Glutamatergic neuron (in vitro differentiated cells): ENCODE results near the gene GLMP. TPM values are rescaled to one million over a fixed set of nuclear protein-coding genes. Genes with fewer than 3 reads are reported as not detected.
A peak's percentile ranks its signal among the peaks of the same experiment; 100 is the strongest.

Source experiments
- DNase-seq: peaks from one replicate; pipeline ENCODE4 v3.0.0; 2022
- H3K27ac Mint-ChIP-seq: one replicate; pipeline ENCODE4 v1.8.0; 2020; ENCODE audit warnings: mild to moderate bottlenecking, mixed read lengths, inconsistent platforms; ENCODE audit not compliant: unreplicated experiment
- H3K27me3 Mint-ChIP-seq: one replicate; pipeline ENCODE4 v1.8.0; 2020; ENCODE audit warnings: mild to moderate bottlenecking, moderate library complexity, mixed read lengths, inconsistent platforms; ENCODE audit not compliant: unreplicated experiment
- H3K36me3 Mint-ChIP-seq: one replicate; pipeline ENCODE4 v1.8.0; 2020; ENCODE audit warnings: mild to moderate bottlenecking, mixed read lengths, inconsistent platforms; ENCODE audit not compliant: unreplicated experiment
- H3K4me1 Mint-ChIP-seq: one replicate; pipeline ENCODE4 v1.8.0; 2020; ENCODE audit warnings: mild to moderate bottlenecking, low read depth, mixed read lengths, inconsistent platforms; ENCODE audit not compliant: unreplicated experiment
- H3K4me3 Mint-ChIP-seq: one replicate; pipeline ENCODE4 v1.8.0; 2020; ENCODE audit warnings: mild to moderate bottlenecking, mixed read lengths, inconsistent platforms; ENCODE audit not compliant: unreplicated experiment
- H3K9me3 Mint-ChIP-seq: one replicate; pipeline ENCODE4 v1.8.0; 2020; ENCODE audit warnings: mild to moderate bottlenecking, moderate library complexity, mixed read lengths, inconsistent platforms; ENCODE audit not compliant: unreplicated experiment
- total RNA-seq: library from RNA; stranded (reverse); fragmentation: NEBNext Ultra II Directional; extraction: Animal tissue kit (Norgen Biotek cat#: 25700); gene quantifications from one replicate; pipeline ENCODE4 v1.2.1, GENCODE V29; 2021; ENCODE audit not compliant: unreplicated experiment
- TF ChIP-seq, protein P1 (sequence below): fragments of 200-600 bp; sonication (generic); IDR thresholded peaks from one replicate; pipeline ENCODE4 v1.5.0; 2021; ENCODE audit not compliant: partially characterized antibody, unreplicated experiment

The GLMP gene
- total RNA-seq, 1 donor from 2014 or later: 35.4 TPM

GRCh38 chr1:156247460-156248322 is 47.8 kb downstream of the GLMP start, which contains the start of gene PAQR6:
TSS of gene PAQR6 (minus strand) at chr1:156248056. CDS start at chr1:156246731, 1,325 bp downstream.
- peaks cover 20% of the 10 kb centered on the region for H3K27me3 Mint-ChIP-seq
- no peak within 1 kb of the TSS for H3K27ac Mint-ChIP-seq
- H3K4me1 Mint-ChIP-seq: peaks cover 24% of the 10 kb centered on the region
- peaks cover 10% of the 10 kb centered on the region for H3K9me3 Mint-ChIP-seq
- H3K36me3 Mint-ChIP-seq: no peaks in the 10 kb centered on the region
- TF ChIP-seq, protein P1, sequence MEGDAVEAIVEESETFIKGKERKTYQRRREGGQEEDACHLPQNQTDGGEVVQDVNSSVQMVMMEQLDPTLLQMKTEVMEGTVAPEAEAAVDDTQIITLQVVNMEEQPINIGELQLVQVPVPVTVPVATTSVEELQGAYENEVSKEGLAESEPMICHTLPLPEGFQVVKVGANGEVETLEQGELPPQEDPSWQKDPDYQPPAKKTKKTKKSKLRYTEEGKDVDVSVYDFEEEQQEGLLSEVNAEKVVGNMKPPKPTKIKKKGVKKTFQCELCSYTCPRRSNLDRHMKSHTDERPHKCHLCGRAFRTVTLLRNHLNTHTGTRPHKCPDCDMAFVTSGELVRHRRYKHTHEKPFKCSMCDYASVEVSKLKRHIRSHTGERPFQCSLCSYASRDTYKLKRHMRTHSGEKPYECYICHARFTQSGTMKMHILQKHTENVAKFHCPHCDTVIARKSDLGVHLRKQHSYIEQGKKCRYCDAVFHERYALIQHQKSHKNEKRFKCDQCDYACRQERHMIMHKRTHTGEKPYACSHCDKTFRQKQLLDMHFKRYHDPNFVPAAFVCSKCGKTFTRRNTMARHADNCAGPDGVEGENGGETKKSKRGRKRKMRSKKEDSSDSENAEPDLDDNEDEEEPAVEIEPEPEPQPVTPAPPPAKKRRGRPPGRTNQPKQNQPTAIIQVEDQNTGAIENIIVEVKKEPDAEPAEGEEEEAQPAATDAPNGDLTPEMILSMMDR: no peak
- H3K4me3 Mint-ChIP-seq: no peak within 1 kb of the TSS
- peak; percentile 30 for DNase-seq

DNA sequence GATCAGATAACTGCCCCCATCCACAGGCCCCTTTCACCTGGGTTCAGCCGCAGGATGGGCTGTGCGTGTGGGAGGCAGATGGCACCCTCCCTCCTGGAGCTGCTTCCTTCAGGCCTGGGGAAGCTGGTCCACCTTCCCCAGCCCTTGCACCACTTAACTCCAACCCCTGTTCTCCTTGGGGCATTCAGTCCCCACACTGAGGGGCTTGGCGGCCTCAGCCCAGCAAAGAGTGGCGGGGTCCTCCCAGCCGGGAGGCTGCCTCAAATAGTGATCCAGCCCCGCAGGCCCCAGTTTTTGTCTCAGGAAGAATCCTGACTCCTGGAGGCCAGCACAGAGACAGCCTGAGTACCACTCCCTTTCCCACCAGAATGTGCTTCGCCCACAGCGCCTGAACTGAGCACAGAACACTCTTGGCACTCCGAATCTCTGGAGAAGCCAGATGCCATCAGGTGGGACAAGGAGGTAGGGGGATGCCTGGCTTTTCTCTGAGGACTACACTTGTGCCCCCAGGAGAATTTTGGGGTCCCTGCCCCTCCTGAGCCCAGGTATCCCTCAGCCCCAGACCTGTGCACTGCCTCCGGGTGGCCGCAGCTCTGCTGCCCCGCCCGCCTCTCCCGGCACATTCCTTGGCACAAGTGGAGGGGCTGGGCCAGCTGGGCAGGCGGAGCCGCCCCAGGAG is 48.6 kb downstream of the GLMP start:
- Mint-ChIP-seq H3K4me3 (no peak overlapping the region), H3K9me3 (peaks cover 8% of the 10 kb centered on the region), H3K36me3 (no peaks in the 10 kb centered on the region), H3K27me3 (peaks cover 19% of the 10 kb centered on the region), H3K27ac (no peak overlapping the region), H3K4me1 (peaks cover 17% of the 10 kb centered on the region)
- DNase-seq: no peak
- TF ChIP-seq, protein P1: no peak

DNA sequence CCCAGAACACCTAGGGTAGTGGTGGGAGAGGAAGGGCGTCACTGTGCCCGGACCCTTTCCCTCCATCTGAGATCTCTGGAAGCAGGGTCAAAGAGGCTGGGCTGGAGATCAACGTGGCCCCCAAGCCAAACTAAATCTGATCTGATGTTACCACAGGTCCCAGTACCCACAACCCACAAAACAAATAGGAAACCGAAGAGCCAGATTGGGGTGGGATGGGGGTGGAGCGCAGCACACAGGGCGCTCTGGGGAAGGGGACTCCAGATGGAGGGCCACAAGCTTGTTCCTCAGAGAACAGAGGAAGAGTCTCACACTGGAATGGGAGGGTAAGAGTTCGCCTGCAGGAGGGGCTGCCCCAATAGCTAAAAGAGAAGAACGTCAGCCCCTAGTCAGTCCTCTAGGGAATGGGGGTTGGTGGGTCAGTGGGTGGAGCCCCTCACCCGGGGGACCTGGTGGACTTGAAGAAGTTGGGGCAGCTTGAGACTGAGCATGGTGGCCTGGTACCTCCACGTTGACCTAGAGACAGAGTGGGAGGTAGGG is 49.2 kb downstream of the GLMP start:
- H3K4me3 Mint-ChIP-seq: no peak overlapping the region
- peaks cover 12% of the 10 kb centered on the region for H3K4me1 Mint-ChIP-seq
- no peak overlapping the region for H3K27ac Mint-ChIP-seq
- peaks cover 15% of the 10 kb centered on the region for H3K27me3 Mint-ChIP-seq
- TF ChIP-seq, protein P1: no peak
- H3K9me3 Mint-ChIP-seq: peaks cover 3% of the 10 kb centered on the region
- no peak for DNase-seq
- H3K36me3 Mint-ChIP-seq: no peaks in the 10 kb centered on the region

DNA sequence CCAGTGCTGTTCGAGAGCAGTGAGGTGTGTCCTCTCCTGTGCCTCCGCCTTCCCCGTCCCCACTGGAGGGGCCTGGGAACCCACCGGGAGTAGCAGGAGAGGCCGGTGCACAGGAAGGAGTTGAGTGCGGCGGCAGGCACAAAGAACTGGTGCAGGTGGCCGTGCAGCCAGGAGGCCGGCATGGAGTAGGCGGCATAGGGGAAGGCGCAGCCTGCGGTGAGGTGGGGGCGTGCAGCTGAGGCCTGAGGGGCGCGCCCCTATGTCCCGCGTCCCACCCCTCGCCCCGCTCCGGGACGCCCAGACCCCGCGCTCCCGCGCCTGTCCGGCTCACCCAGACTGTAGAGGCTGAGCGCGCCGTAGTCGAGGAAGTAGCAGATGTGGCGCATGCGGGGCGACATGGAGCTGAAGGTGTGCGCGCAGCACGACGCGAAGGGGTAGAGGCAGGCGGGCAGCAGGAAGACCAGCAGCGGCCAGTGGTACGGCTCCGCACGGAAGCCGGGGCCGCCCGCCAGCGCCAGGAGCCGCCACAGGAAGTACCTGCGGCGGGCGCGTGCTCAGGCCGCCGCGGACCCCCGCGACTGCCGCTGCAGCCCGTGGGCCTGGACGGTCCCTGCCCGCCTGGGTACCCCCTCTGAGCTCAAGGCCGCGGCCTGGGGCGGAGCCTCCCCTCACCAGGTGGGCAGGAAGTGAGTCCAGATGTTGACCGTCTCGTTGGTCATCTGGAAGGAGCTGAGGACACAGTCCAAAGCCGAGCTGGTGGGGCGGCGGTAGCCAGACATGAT is 49.8 kb downstream of the GLMP start:
- H3K36me3 Mint-ChIP-seq: no peaks in the 10 kb centered on the region
- H3K4me1 Mint-ChIP-seq: peaks cover 9% of the 10 kb centered on the region
- DNase-seq: peak; percentile 47
- peak overlapping the region; percentile 0 for H3K27ac Mint-ChIP-seq
- H3K27me3 Mint-ChIP-seq: peaks cover 15% of the 10 kb centered on the region
- TF ChIP-seq, protein P1: no peak
- peaks cover 1% of the 10 kb centered on the region for H3K9me3 Mint-ChIP-seq
- H3K4me3 Mint-ChIP-seq: peak overlapping the region; percentile 70
